Immature natural killer cell (primary cell): Measurements from ENCODE around the gene RHEX. TPM values are rescaled to one million over a fixed set of nuclear protein-coding genes. Genes with fewer than 3 reads are reported as not detected.

Source experiments
- DNase-seq, 3 donors: peaks; one replicate each; pipeline ENCODE4 v3.0.0; 2022; ENCODE audit warnings: mixed read lengths in 1 of 3
- H3K27ac Mint-ChIP-seq, 6 donors: one replicate each; pipeline ENCODE4 v1.8.0; 2020; ENCODE audit warnings: mixed read lengths in 6 of 6, mild to moderate bottlenecking in 5 of 6, inconsistent platforms in 4 of 6, moderate library complexity in 3 of 6
- H3K27me3 Mint-ChIP-seq, 3 donors: one replicate each; pipeline ENCODE4 v1.8.0; 2020 to 2021; ENCODE audit warnings: low read depth in 3 of 3, mild to moderate bottlenecking in 3 of 3, mixed read lengths in 3 of 3, moderate library complexity in 3 of 3, inconsistent platforms in 1 of 3
- H3K36me3 Mint-ChIP-seq, 3 donors: one replicate each; pipeline ENCODE4 v1.8.0; 2020; ENCODE audit warnings: mixed read lengths in 3 of 3, inconsistent platforms in 2 of 3, mild to moderate bottlenecking in 2 of 3
- H3K4me1 Mint-ChIP-seq, 2 donors: one replicate each; pipeline ENCODE4 v1.8.0; 2020; ENCODE audit warnings: inconsistent platforms in 2 of 2, mild to moderate bottlenecking in 2 of 2, mixed read lengths in 2 of 2, moderate library complexity in 1 of 2
- H3K4me3 Mint-ChIP-seq, 5 donors: one replicate each; pipeline ENCODE4 v1.8.0; 2020; ENCODE audit warnings: mild to moderate bottlenecking in 5 of 5, mixed read lengths in 5 of 5, inconsistent platforms in 3 of 5, moderate library complexity in 3 of 5
- H3K9me3 Mint-ChIP-seq, 6 donors: one replicate each; pipeline ENCODE4 v1.8.0; 2020; ENCODE audit warnings: mild to moderate bottlenecking in 6 of 6, mixed read lengths in 6 of 6, inconsistent platforms in 4 of 6, moderate library complexity in 3 of 6
- polyA plus RNA-seq, 3 donors: library from polyadenylated mRNA; unstranded; fragments of 300-500 nt; fragmentation: Illumina TruSeq; gene quantifications; one replicate each; pipeline ENCODE4 v1.2.3, GENCODE V29; 2021

RHEX gene
- polyA plus RNA-seq, 3 donors from 2014 or later, result 1.0 TPM; not detected in 2

- no peak for DNase-seq
- no peaks in the 10 kb centered on the region for H3K36me3 Mint-ChIP-seq
- H3K9me3 Mint-ChIP-seq, result no peaks in the 10 kb centered on the region
- H3K27me3 Mint-ChIP-seq, result peaks cover 0 to 5% (median 4%) of the 10 kb centered on the region in 3 donors
- H3K27ac Mint-ChIP-seq, result no peak overlapping the region
- H3K4me3 Mint-ChIP-seq, result no peak overlapping the region
- peaks cover 4 to 16% of the 10 kb centered on the region in 2 donors for H3K4me1 Mint-ChIP-seq
Measured at GRCh38 chr1:206075786-206076755, 23.1 kb downstream of the RHEX start.

DNA sequence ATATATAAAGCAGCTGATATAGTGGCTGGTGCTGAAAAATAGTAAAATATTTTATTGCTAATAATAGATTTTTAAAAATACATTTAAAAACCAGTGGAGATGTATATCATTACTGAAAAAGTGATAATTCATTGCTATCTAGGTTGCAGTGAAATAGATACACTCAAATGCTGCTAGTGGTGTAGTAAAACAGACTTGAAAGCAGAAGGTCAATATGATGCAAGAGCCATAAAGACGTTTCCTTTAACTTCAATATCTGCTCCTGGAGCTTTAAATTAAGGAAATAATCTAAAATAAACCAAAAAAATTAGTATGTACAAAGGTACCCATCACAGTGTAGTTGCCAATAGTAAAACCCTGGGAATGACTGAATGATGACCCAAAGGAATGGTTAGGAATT, 26.2 kb downstream of the RHEX start:
- Mint-ChIP-seq H3K4me1 (peaks cover 4 to 16% of the 10 kb centered on the region in 2 donors), H3K27me3 (peaks cover 0 to 10% (median 4%) of the 10 kb centered on the region in 3 donors), H3K36me3 (no peaks in the 10 kb centered on the region), H3K4me3 (no peak overlapping the region), H3K27ac (no peak overlapping the region), H3K9me3 (no peaks in the 10 kb centered on the region)
- no peak for DNase-seq

DNA sequence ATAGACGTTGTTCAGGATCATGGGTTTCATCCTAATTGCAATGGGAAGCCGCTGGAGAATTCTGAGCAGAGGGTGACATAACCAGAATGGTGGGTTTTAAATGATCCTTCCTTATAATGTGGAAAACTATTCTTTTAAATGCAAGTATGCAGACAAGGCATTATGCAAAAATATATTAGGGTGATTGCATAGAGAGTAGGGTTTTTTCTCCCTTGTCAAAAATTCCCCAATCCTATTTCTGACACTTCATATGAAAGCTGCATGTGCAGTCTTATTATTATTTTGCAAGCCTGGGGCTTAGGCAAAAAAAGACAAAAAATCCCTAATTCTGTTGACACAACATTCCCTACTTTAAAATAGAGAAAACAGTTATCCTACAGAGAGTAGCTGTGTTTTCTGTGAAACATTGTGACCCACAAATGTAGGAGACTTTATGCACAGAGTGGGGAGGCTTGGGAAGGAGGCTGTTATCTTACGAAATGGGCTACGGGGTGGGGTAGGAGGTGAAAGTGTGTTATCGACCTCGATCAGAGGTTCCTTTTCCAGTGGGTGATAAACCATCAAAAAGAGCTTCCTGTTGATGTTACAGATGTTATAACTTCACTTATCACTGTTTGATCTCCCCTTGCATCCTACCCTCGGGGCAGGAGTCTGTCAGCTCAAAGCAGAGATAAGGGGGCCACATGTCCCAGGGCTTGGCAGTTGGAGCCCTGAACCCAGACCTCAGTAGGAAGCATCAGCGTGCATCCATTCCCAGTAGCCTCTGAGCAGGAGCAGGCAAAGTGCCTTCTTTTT, 27.2 kb downstream of the RHEX start:
- no peak overlapping the region for H3K4me3 Mint-ChIP-seq

GRCh38 chr1:206081856-206082255, 28.9 kb downstream of the RHEX start:
- no peak for DNase-seq
- Mint-ChIP-seq H3K27ac (no peak overlapping the region), H3K4me1 (peaks cover 4 to 16% of the 10 kb centered on the region in 2 donors), H3K4me3 (no peak overlapping the region), H3K27me3 (peaks cover 2 to 10% (median 4%) of the 10 kb centered on the region in 3 donors), H3K36me3 (no peaks in the 10 kb centered on the region), H3K9me3 (no peaks in the 10 kb centered on the region)

More for the DNA sequence above, 27.2 kb downstream of the RHEX start:
- H3K27ac Mint-ChIP-seq, result no peak overlapping the region
- peaks cover 4 to 16% of the 10 kb centered on the region in 2 donors for H3K4me1 Mint-ChIP-seq
- no peaks in the 10 kb centered on the region for H3K36me3 Mint-ChIP-seq
- peaks cover 2 to 10% (median 4%) of the 10 kb centered on the region in 3 donors for H3K27me3 Mint-ChIP-seq
- no peaks in the 10 kb centered on the region for H3K9me3 Mint-ChIP-seq
- no peak for DNase-seq

GRCh38 chr1:206082831-206083695, 30.1 kb downstream of the RHEX start:
- no peaks in the 10 kb centered on the region for H3K9me3 Mint-ChIP-seq
- no peak overlapping the region for H3K4me3 Mint-ChIP-seq
- peaks cover 4 to 16% of the 10 kb centered on the region in 2 donors for H3K4me1 Mint-ChIP-seq
- no peak for DNase-seq
- H3K36me3 Mint-ChIP-seq, result no peaks in the 10 kb centered on the region
- peaks cover 2 to 10% (median 4%) of the 10 kb centered on the region in 3 donors for H3K27me3 Mint-ChIP-seq
- no peak overlapping the region for H3K27ac Mint-ChIP-seq

DNA sequence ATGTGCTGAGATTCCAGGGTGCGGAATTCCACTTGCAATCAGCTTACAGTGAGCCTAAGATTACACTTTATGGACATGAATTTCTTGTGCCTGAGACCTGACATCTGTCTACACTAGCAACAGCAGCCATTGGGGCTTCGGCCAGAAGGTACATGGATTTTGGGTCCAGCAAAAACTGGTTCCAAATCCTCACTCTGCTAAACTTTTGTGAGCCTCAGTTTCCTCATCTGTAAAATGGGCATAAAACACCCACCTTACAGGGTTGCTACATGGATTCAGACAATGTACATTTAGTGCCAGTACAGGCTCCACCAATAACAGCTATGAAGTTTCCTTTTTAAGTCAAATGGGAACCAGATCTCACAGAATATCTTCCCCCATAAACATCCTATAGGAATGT, 30.8 kb downstream of the RHEX start:
- Mint-ChIP-seq H3K27me3 (peaks cover 2 to 10% (median 4%) of the 10 kb centered on the region in 3 donors), H3K27ac (no peak overlapping the region), H3K9me3 (no peaks in the 10 kb centered on the region), H3K4me1 (peaks cover 4 to 16% of the 10 kb centered on the region in 2 donors), H3K36me3 (no peaks in the 10 kb centered on the region), H3K4me3 (no peak overlapping the region)
- DNase-seq, result no peak

DNA sequence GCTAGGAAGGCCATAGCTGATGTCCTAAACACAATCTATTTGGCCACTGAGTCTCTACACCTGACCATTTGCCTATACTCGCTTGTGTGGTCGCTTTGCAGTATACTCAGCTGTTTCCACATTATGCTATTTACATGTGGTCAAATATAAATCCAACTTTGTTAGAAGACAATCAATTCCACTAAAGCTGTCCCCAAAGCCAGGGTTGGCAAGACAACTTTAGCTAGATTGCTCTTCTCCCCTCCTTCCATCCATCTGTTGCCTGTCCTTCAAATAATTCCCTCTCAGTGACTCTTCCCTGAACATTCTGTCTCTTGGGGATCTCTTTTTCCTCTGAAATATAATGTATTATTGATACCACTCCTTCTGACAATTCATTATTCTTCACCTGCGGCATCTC, 34.1 kb downstream of the RHEX start:
- no peak for DNase-seq
- peaks cover 2% of the 10 kb centered on the region in 3 donors for H3K27me3 Mint-ChIP-seq
- H3K9me3 Mint-ChIP-seq, result no peaks in the 10 kb centered on the region
- H3K36me3 Mint-ChIP-seq, result no peaks in the 10 kb centered on the region
- no peak overlapping the region for H3K27ac Mint-ChIP-seq
- H3K4me1 Mint-ChIP-seq, result no peaks in the 10 kb centered on the region
- H3K4me3 Mint-ChIP-seq, result no peak overlapping the region

- Mint-ChIP-seq H3K36me3 (no peaks in the 10 kb centered on the region), H3K27me3 (peaks cover 0 to 4% (median 2%) of the 10 kb centered on the region in 3 donors), H3K27ac (no peak overlapping the region), H3K9me3 (no peaks in the 10 kb centered on the region), H3K4me3 (no peak overlapping the region), H3K4me1 (no peaks in the 10 kb centered on the region)
- no peak for DNase-seq
Measured at GRCh38 chr1:206089341-206089740, 36.4 kb downstream of the RHEX start.

DNA sequence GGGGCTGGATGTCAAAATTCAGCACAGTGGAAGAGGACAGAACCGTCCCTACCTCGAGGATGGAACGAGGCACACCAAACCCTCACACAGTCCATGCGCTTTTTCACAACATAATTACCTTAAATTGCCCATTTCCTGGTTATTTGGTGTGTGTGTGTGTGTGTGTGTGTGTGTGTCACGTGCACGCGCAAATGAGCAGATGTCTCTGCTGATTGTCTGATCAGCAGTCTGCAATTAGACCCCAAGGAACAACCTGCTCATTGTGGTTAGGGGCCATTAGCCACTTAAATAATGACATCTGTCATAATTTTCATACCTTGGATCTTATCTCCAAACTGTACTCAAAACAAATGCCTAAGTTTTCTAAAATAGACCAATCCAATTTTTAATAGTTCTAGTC, 41.1 kb downstream of the RHEX start:
- H3K27ac Mint-ChIP-seq, result no peak overlapping the region
- H3K9me3 Mint-ChIP-seq, result no peaks in the 10 kb centered on the region
- H3K27me3 Mint-ChIP-seq, result peaks cover 0 to 8% (median 7%) of the 10 kb centered on the region in 3 donors
- H3K4me3 Mint-ChIP-seq, result no peak overlapping the region
- H3K36me3 Mint-ChIP-seq, result no peaks in the 10 kb centered on the region
- DNase-seq, result no peak
- no peaks in the 10 kb centered on the region for H3K4me1 Mint-ChIP-seq

DNA sequence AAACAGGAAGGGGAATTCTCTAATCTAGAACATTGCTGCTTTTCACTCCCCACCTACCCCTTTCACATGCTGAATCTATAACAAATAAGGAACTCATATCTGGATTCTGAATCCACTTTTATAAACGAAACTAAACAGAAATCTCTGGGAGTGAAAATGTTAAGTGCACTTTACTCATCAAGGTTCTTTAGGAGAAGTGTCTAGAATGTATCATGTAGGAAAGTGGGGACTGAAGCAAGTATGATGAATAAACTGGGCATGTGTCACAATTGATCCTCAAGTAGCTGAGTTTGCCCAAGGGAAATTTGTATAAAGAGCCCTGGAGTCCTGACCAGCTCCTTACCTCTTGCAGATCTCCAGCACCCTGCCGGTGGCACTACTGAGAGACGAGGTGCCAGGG, 44.4 kb downstream of the RHEX start:
- Mint-ChIP-seq H3K4me3 (no peak overlapping the region), H3K27ac (no peak overlapping the region), H3K27me3 (peaks cover 2 to 10% (median 7%) of the 10 kb centered on the region in 3 donors), H3K4me1 (no peaks in the 10 kb centered on the region), H3K9me3 (no peaks in the 10 kb centered on the region), H3K36me3 (no peaks in the 10 kb centered on the region)
- DNase-seq, result no peak

DNA sequence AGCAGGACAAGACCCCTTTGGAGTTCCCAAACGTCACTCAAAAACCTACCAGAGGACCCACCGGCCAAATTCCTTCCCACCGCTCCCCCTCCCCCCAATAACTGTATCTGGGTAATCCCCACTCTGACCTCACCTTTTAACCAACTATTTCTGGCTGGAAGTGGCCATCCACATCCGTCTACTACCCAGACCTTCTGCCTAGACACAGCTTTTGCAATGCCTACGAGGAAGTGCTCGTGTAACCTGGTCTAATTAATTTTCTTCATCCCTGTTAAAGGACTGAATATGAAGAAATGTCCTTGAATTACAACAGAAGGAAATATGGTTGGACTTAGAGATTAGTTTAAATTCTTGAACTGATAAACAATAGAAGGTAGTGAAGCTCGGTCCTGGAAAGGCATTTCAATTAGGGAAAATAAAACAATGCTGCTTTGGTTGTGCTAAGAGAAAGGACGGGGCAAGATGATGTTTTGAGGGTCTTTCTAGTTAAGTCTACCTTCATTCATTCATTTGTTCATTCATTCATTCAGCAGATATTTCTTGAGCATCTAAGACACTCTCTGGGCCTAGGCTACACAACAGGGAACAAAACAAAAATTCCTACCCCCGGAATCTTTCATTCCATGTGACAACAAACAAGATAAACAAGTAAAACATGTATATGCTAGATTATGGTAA, 45.4 kb downstream of the RHEX start:
- no peak for DNase-seq
- H3K9me3 Mint-ChIP-seq, result no peaks in the 10 kb centered on the region
- H3K27ac Mint-ChIP-seq, result no peak overlapping the region
- H3K4me1 Mint-ChIP-seq, result no peaks in the 10 kb centered on the region
- no peak overlapping the region for H3K4me3 Mint-ChIP-seq
- peaks cover 2 to 13% (median 7%) of the 10 kb centered on the region in 3 donors for H3K27me3 Mint-ChIP-seq
- H3K36me3 Mint-ChIP-seq, result no peaks in the 10 kb centered on the region

- peaks cover 2 to 13% (median 7%) of the 10 kb centered on the region in 3 donors for H3K27me3 Mint-ChIP-seq
- H3K27ac Mint-ChIP-seq, result no peak overlapping the region
- no peak for DNase-seq
- no peak overlapping the region for H3K4me3 Mint-ChIP-seq
- no peaks in the 10 kb centered on the region for H3K9me3 Mint-ChIP-seq
- H3K4me1 Mint-ChIP-seq, result no peaks in the 10 kb centered on the region
- no peaks in the 10 kb centered on the region for H3K36me3 Mint-ChIP-seq
Measured at GRCh38 chr1:206100226-206100815, 47.3 kb downstream of the RHEX start.
